GM23338 (cell line): Measurements from ENCODE around the gene TCP11. TPM values are rescaled to one million over a fixed set of nuclear protein-coding genes. Genes with fewer than 3 reads are reported as not detected.

Source experiments
- ATAC-seq: fragments of 200-7000 bp; cut with Tn5 transposase; 3 replicates; pipeline ENCODE4 v1.9.1; 2020
- DNase-seq: peaks from one replicate; pipeline ENCODE4 v3.0.0-alpha.2; 2015; ENCODE audit warnings: low spot score
- H2AFZ ChIP-seq: fragments of 200-600 bp; sonication (generic); 2 replicates; pipeline ENCODE4 v1.8.0; 2016; ENCODE audit warnings: antibody characterized with exemption, mild to moderate bottlenecking, moderate library complexity
- H3F3A ChIP-seq: fragments of 200-600 bp; sonication (generic); replicated peaks from 2 replicates; pipeline ENCODE4 v1.8.0; 2017; ENCODE audit warnings: antibody characterized with exemption, mixed run types, low read depth
- H3K27ac ChIP-seq: fragments of 200-600 bp; sonication (generic); 2 replicates; pipeline ENCODE4 v1.6.1; 2016; ENCODE audit warnings: low read depth
- H3K27me3 ChIP-seq: fragments of 200-600 bp; sonication (generic); 2 replicates; pipeline ENCODE4 v1.8.0; 2016; ENCODE audit warnings: mild to moderate bottlenecking, mixed run types, moderate library complexity; ENCODE audit not compliant: insufficient read depth
- H3K36me3 ChIP-seq: fragments of 200-600 bp; sonication (generic); 2 replicates; pipeline ENCODE4 v1.8.0; 2016; ENCODE audit warnings: mild to moderate bottlenecking; ENCODE audit not compliant: insufficient read depth
- H3K4me1 ChIP-seq: fragments of 200-600 bp; sonication (generic); 2 replicates; pipeline ENCODE4 v1.8.0; 2016; ENCODE audit warnings: mild to moderate bottlenecking, moderate library complexity; ENCODE audit not compliant: insufficient read depth
- H3K4me2 ChIP-seq: fragments of 200-600 bp; sonication (generic); 2 replicates; pipeline ENCODE4 v1.7.1; 2017; ENCODE audit warnings: mixed run types
- H3K4me3 ChIP-seq: fragments of 200-600 bp; sonication (generic); 2 replicates; pipeline ENCODE4 v1.6.1; 2016; ENCODE audit warnings: mixed run types
- H3K79me2 ChIP-seq: fragments of 200-600 bp; sonication (generic); replicated peaks from 2 replicates; pipeline ENCODE4 v1.8.0; 2017; ENCODE audit warnings: mild to moderate bottlenecking; ENCODE audit not compliant: insufficient read depth
- H3K9me2 ChIP-seq: fragments of 200-600 bp; sonication (generic); 2 replicates; pipeline ENCODE4 v1.8.0; 2017; ENCODE audit not compliant: insufficient read depth
- H4K20me1 ChIP-seq: fragments of 200-600 bp; sonication (generic); replicated peaks from 2 replicates; pipeline ENCODE4 v1.8.0; 2017; ENCODE audit warnings: mild to moderate bottlenecking; ENCODE audit not compliant: insufficient read depth
- H3K27ac Mint-ChIP-seq: 2 replicates; pipeline ENCODE4 v1.8.0; 2020; ENCODE audit warnings: inconsistent platforms, mild to moderate bottlenecking, moderate library complexity, mixed read lengths
- H3K27me3 Mint-ChIP-seq: 3 replicates; pipeline ENCODE4 v1.8.0; 2022; ENCODE audit warnings: low read depth, mild to moderate bottlenecking, moderate library complexity, mixed read lengths, inconsistent platforms; ENCODE audit not compliant: insufficient read depth, poor library complexity
- H3K36me3 Mint-ChIP-seq: 3 replicates; pipeline ENCODE4 v1.8.0; 2021; ENCODE audit warnings: low read depth, mild to moderate bottlenecking, inconsistent platforms, moderate library complexity, mixed read lengths
- H3K4me1 Mint-ChIP-seq: 3 replicates; pipeline ENCODE4 v1.8.0; 2020; ENCODE audit warnings: mild to moderate bottlenecking, inconsistent platforms, mixed read lengths
- H3K4me3 Mint-ChIP-seq: 3 replicates; pipeline ENCODE4 v1.8.0; 2021; ENCODE audit warnings: moderate library complexity, mild to moderate bottlenecking, inconsistent platforms, mixed read lengths
- H3K9me3 Mint-ChIP-seq: 3 replicates; pipeline ENCODE4 v1.8.0; 2020; ENCODE audit warnings: moderate library complexity, mild to moderate bottlenecking, inconsistent platforms, mixed read lengths
- CREB1 ChIP-seq: fragments of 250-450 bp; sonication (Bioruptor Pico); IDR thresholded peaks from 2 replicates; pipeline ENCODE4 v1.5.0; 2020; ENCODE audit warnings: low read depth, mild to moderate bottlenecking, moderate library complexity
- CTCF ChIP-seq, 2 experiments: fragments of 200-600 bp in 1 of 2; sonication (generic) in 1 of 2; conservative IDR thresholded peaks; 2 replicates each; pipeline versions ENCODE4 v1.5.1 to v1.6.1; 2016 to 2017; ENCODE audit warnings: antibody characterized with exemption in 2 of 2, low read depth in 2 of 2, mild to moderate bottlenecking in 2 of 2, moderate library complexity in 1 of 2
- ETS1 ChIP-seq: IDR thresholded peaks from 2 replicates; pipeline ENCODE4 v1.6.1; 2016; ENCODE audit warnings: antibody characterized with exemption
- EZH2 ChIP-seq: fragments of 200-600 bp; sonication (generic); IDR thresholded peaks from one replicate; pipeline ENCODE4 v1.8.0; 2017; ENCODE audit warnings: antibody characterized with exemption, mild to moderate bottlenecking, low read depth; ENCODE audit not compliant: unreplicated experiment
- EZH2phosphoT487 ChIP-seq: fragments of 200-600 bp; sonication (generic); IDR thresholded peaks from one replicate; pipeline ENCODE4 v1.8.1; 2018; ENCODE audit warnings: antibody characterized with exemption; ENCODE audit not compliant: unreplicated experiment
- JUNB ChIP-seq: IDR thresholded peaks from one replicate; pipeline ENCODE4 v1.6.1; 2016; ENCODE audit warnings: antibody characterized with exemption; ENCODE audit not compliant: unreplicated experiment
- NANOG ChIP-seq: IDR thresholded peaks from 2 replicates; pipeline ENCODE4 v1.6.1; 2016; ENCODE audit warnings: antibody characterized with exemption, borderline replicate concordance
- POLR2AphosphoS5 ChIP-seq: IDR thresholded peaks from 2 replicates; pipeline ENCODE4 v1.6.1; 2016; ENCODE audit warnings: antibody characterized with exemption, low read depth
- REST ChIP-seq: IDR thresholded peaks from one replicate; pipeline ENCODE4 v1.6.1; 2018; ENCODE audit warnings: antibody characterized with exemption; ENCODE audit not compliant: unreplicated experiment
- STAT1 ChIP-seq: IDR thresholded peaks from one replicate; pipeline ENCODE4 v1.6.1; 2016; ENCODE audit warnings: antibody characterized with exemption; ENCODE audit not compliant: unreplicated experiment
- ZNF114 ChIP-seq: fragments of 250-450 bp; sonication (Bioruptor Pico); IDR thresholded peaks from 2 replicates; pipeline ENCODE4 v1.5.0; 2020; ENCODE audit warnings: mild to moderate bottlenecking, moderate library complexity
- ZNF331 ChIP-seq: fragments of 250-450 bp; sonication (Bioruptor Pico); IDR thresholded peaks from 2 replicates; pipeline ENCODE4 v1.5.0; 2020; ENCODE audit warnings: low read depth, mild to moderate bottlenecking, moderate library complexity
- ZNF462 ChIP-seq: fragments of 250-450 bp; sonication (Bioruptor Pico); IDR thresholded peaks from 2 replicates; pipeline ENCODE4 v1.5.0; 2020; ENCODE audit warnings: mild to moderate bottlenecking, moderate library complexity
- polyA plus RNA-seq: library from polyadenylated mRNA; unstranded; fragments of >200 nt; fragmentation: Nextera tagmentation; extraction: Ambion mirVana; gene quantifications from 2 replicates; pipeline ENCODE4 v1.2.1, GENCODE V29; 2016
- total RNA-seq: library from RNA; depleted of rRNA; stranded (reverse); fragments of >200 nt; shearing (Covaris generic); gene quantifications from 2 replicates; pipeline ENCODE4 v1.2.3, GENCODE V29; 2014

TCP11 gene
- total and polyA plus RNA-seq, 2 experiments from 2014 or later, result not detected

DNA sequence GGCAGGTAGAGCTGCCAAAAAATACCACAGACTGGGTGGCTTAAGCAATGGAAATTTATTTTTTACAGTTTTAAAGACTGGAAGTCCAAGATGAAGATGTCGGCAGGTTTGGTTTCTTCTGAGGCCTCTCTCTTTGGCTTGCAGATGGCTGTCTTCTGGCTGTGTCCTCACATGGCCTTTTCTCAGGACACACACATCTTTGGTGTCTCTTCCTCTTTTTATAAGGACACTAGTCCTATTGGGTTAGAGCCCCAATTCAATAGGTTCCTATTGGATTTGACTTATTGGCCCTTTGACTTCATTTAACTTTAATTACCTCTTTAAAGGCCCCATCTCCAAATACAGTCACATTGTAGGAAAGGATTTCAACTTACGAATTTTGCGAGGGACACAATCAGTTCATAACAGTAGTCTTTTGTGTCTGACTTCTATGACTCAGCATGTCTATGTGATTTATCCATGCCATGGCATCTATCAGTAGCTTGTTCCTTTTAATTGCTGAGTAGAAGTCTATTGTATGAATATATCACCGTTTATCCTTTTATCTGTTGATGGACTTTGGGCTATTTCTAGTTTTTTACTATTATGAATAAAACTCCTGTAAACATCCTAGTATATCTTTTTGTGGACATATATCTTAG lies 11.0 kb upstream of the TCP11 start:
- Mint-ChIP-seq H3K27me3 (peaks cover 20% of the 10 kb centered on the region), H3K4me1 (peaks cover 22% of the 10 kb centered on the region), H3K27ac (no peak overlapping the region), H3K9me3 (no peaks in the 10 kb centered on the region), H3K36me3 (no peaks in the 10 kb centered on the region), H3K4me3 (no peak overlapping the region)
- Histone ChIP-seq H4K20me1 (no peaks in the 10 kb centered on the region), H3K79me2 (no peaks in the 10 kb centered on the region), H3K4me2 (no peak overlapping the region), H2AFZ (no peak overlapping the region), H3K9me2 (no peaks in the 10 kb centered on the region), H3K4me3 (no peak overlapping the region), H3F3A (no peaks in the 10 kb centered on the region), H3K27me3 (peaks cover 22% of the 10 kb centered on the region), H3K4me1 (peaks cover 15% of the 10 kb centered on the region), H3K36me3 (no peaks in the 10 kb centered on the region), H3K27ac (no peak overlapping the region)
- ATAC-seq (no peak), DNase-seq (no peak)
- no peak for TF ChIP-seq ZNF462 (CRISPR knock-in tag)
- TF ChIP-seq JUNB, result no peak
- TF ChIP-seq CTCF (conservative IDR thresholded peaks at IDR 0.05; ENCODE audit: low read depth in 2 of 2), result no peak
- no peak for TF ChIP-seq ZNF114
- TF ChIP-seq REST, result no peak
- TF ChIP-seq ETS1, result no peak
- no peak for TF ChIP-seq EZH2phosphoT487
- TF ChIP-seq ZNF331 (CRISPR knock-in tag), result no peak
- TF ChIP-seq CREB1 (CRISPR knock-in tag), result no peak
- TF ChIP-seq STAT1, result no peak
- no peak for TF ChIP-seq EZH2
- TF ChIP-seq POLR2AphosphoS5, result no peak
- no peak for TF ChIP-seq NANOG
